Endodermal cell (in vitro differentiated cells): ENCODE results near the gene RPL13. TPM values are rescaled to one million over a fixed set of nuclear protein-coding genes. Genes with fewer than 3 reads are reported as not detected.

Experiments used
- DNase-seq: peaks from one replicate; pipeline ENCODE4 v3.0.0-alpha.2; 2017
- H3K27ac ChIP-seq: 2 replicates; pipeline ENCODE4 v1.5.1; 2013; ENCODE audit warnings: mild to moderate bottlenecking, low read depth, low read length, moderate library complexity
- H3K27me3 ChIP-seq: 2 replicates; pipeline ENCODE4 v1.6.1; 2013; ENCODE audit warnings: mild to moderate bottlenecking, low read length, moderate library complexity; ENCODE audit not compliant: insufficient read depth, control insufficient read depth, poor library complexity, severe bottlenecking
- H3K36me3 ChIP-seq: 2 replicates; pipeline ENCODE4 v1.7.0; 2013; ENCODE audit warnings: mild to moderate bottlenecking, low read length, moderate library complexity; ENCODE audit not compliant: control insufficient read depth, insufficient read depth
- H3K4me1 ChIP-seq: one replicate; pipeline ENCODE4 v1.7.0; 2013; ENCODE audit warnings: low read length; ENCODE audit not compliant: control insufficient read depth, insufficient read depth
- H3K4me3 ChIP-seq: 2 replicates; pipeline ENCODE4 v1.5.1; 2013; ENCODE audit warnings: mild to moderate bottlenecking, low read length, moderate library complexity
- H3K9ac ChIP-seq: 2 replicates; pipeline ENCODE4 v1.6.1; 2013; ENCODE audit warnings: mild to moderate bottlenecking, low read length, moderate library complexity; ENCODE audit not compliant: poor library complexity, severe bottlenecking; ENCODE audit errors: extremely low read depth
- H3K9me3 ChIP-seq: 2 replicates; pipeline ENCODE4 v1.6.1; 2013; ENCODE audit warnings: mild to moderate bottlenecking, low read length, moderate library complexity; ENCODE audit not compliant: control insufficient read depth
- H3K27ac Mint-ChIP-seq: 2 replicates; pipeline ENCODE4 v1.8.0; 2020; ENCODE audit warnings: mixed read lengths
- H3K27me3 Mint-ChIP-seq: 2 replicates; pipeline ENCODE4 v1.8.0; 2021; ENCODE audit warnings: mild to moderate bottlenecking, mixed read lengths; ENCODE audit not compliant: insufficient read depth
- H3K36me3 Mint-ChIP-seq: 2 replicates; pipeline ENCODE4 v1.8.0; 2020; ENCODE audit warnings: low read depth, mixed read lengths
- H3K4me1 Mint-ChIP-seq: 2 replicates; pipeline ENCODE4 v1.8.0; 2020; ENCODE audit warnings: mixed read lengths
- H3K4me3 Mint-ChIP-seq: 2 replicates; pipeline ENCODE4 v1.8.0; 2020; ENCODE audit warnings: mild to moderate bottlenecking, moderate library complexity, mixed read lengths
- H3K9me3 Mint-ChIP-seq: 2 replicates; pipeline ENCODE4 v1.8.0; 2020; ENCODE audit warnings: mild to moderate bottlenecking, mixed read lengths
- WGBS, 2 experiments: methylation state at CpG; one replicate each; pipeline versions ENCODE4 v1.1.5 to v1.1.7; 2013; ENCODE audit warnings: missing lambda C conversion rate in 2 of 2, mixed read lengths in 1 of 2; ENCODE audit not compliant: insufficient coverage in 1 of 2, insufficient read length in 1 of 2; 5-methylcytosine and 5-hydroxymethylcytosine counted together
- total RNA-seq, 2 donors: library from RNA; stranded (reverse); fragmentation: NEBNext Ultra II Directional in 1 of 2; extraction: Animal tissue kit (Norgen Biotek cat#: 25700) in 1 of 2; gene quantifications; 2 replicates in 1 of 2; 3 replicates in 1 of 2; pipeline ENCODE4 v1.2.1, GENCODE V29; 2021
- TF ChIP-seq, protein P1 (sequence below): fragments of 200-600 bp; sonication (generic); conservative IDR thresholded peaks from 2 replicates; pipeline ENCODE4 v1.5.0; 2021; ENCODE audit warnings: antibody characterized with exemption, mild to moderate bottlenecking

Gene RPL13
- total RNA-seq, 2 donors from 2014 or later, result 1,911 to 2,019 TPM

DNA sequence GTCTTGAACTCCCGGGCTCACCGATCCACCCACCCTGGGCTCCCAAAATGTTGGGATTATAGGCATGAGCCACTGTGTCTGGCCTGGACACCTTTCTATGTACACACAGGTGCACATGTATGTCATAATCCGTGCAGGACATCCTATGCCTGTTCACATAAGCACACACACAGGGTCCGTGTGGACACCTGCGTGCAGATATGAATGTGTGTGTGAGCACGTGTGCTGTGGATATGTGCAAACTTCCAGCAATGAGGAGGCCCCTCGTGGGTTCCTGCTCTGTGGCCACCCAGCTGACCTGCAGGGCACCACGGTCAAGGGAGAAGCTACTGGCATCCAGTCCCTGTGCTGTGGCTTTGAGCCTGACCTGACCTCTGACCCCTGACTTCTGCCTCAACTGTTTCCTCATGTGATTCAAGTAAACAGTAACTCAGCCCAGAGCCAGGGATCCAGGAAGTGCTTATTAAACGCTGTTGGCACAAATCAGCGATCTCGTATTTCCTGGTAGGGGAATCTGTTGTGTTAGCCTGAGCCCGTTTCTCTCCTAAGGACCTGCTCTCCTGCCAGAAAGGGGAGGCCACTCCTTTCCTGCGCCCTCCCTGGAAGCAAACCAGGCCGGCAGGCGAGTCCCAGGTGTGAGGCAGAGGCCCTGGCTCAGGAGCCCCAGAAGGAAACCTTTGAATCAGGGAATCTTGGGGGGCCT, 21.5 kb downstream of the RPL13 start:
- peaks cover 3% of the 10 kb centered on the region for H3K9me3 Mint-ChIP-seq
- H3K4me3 Mint-ChIP-seq, result no peak overlapping the region

DNA sequence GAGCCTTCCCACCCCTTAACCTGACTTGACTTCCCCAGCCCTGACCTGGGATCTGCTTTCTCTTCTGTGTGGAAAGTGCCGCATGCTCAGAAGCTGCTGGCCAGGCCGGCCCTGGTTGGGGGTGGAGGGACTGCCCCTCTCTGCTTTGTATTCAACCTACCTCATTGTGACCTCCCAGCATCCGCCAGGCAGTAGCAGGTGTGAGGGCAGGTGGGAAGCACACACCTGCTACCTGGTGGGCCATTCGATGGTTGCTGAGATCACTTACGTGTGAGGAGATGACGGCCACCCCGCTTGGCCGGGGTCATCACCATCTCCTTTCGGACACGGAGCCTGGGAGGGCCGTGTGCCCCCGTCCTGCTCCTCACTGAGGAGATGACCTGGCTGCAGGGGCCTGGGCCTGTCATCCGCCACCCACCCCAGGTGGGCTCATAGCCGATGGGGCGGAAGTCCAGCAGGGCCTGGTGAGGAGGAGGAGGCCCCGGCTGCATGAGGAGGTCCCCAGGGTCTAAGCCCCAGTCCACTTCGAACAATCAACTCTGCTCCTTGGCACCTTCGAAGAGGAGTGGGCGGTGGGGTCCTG, 22.2 kb downstream of the RPL13 start:
- WGBS, 2 experiments, result 94 to 98% methylated on average over 15 to 19 of the region's 19 CpGs
- no peak overlapping the region for H3K27ac ChIP-seq

More for the DNA sequence above, 21.5 kb downstream of the RPL13 start:
- no peak overlapping the region for H3K27ac ChIP-seq
- Mint-ChIP-seq H3K4me1 (no peaks in the 10 kb centered on the region), H3K36me3 (no peaks in the 10 kb centered on the region), H3K27ac (no peak overlapping the region), H3K27me3 (peaks cover 17% of the 10 kb centered on the region)
- peaks cover 11% of the 10 kb centered on the region for H3K27me3 ChIP-seq
- H3K4me1 ChIP-seq, result no peaks in the 10 kb centered on the region
- no peak overlapping the region for H3K4me3 ChIP-seq
- no peak overlapping the region for H3K9ac ChIP-seq
- 84% methylated on average over 11 to 15 of the region's 15 CpGs for WGBS, 2 experiments
- H3K36me3 ChIP-seq, result no peaks in the 10 kb centered on the region
- TF ChIP-seq, protein P1, sequence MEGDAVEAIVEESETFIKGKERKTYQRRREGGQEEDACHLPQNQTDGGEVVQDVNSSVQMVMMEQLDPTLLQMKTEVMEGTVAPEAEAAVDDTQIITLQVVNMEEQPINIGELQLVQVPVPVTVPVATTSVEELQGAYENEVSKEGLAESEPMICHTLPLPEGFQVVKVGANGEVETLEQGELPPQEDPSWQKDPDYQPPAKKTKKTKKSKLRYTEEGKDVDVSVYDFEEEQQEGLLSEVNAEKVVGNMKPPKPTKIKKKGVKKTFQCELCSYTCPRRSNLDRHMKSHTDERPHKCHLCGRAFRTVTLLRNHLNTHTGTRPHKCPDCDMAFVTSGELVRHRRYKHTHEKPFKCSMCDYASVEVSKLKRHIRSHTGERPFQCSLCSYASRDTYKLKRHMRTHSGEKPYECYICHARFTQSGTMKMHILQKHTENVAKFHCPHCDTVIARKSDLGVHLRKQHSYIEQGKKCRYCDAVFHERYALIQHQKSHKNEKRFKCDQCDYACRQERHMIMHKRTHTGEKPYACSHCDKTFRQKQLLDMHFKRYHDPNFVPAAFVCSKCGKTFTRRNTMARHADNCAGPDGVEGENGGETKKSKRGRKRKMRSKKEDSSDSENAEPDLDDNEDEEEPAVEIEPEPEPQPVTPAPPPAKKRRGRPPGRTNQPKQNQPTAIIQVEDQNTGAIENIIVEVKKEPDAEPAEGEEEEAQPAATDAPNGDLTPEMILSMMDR, result no peak
- DNase-seq, result no peak
- no peaks in the 10 kb centered on the region for H3K9me3 ChIP-seq

DNA sequence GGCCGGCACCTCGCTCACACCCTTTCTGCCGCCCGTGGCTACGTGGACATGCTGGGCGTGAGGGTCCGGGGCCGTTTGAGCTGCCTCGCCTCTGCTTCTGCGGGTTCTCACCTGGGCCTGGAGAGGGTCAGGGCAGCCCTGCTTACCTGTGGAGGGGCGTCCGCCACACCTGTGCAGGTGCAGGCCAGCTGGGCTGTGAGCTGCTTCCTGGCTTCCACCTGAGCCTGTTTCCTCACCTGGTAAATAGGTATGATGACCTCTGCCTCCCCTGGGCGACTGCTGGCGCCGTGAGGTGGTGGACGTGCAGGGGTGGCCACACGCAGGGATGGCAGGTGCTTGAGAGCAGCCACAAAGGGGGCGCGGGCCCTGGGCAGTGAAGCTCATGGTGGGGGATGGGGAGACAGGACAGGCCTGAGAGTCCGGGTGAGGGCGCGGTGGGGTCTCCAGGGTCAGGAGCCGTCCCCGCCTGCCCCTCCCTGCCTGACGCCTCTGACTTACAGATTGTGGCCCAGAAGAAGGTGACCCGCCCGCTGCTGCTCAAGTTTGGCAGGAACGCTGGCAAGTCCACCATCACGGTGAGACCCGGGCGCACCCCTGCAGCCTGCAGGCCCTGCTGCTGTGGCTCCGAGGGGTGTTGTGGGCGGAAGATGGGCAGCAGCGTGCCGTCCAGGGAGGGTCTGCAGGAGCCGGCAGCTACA, 22.9 kb downstream of the RPL13 start:
- Histone ChIP-seq H3K9ac (no peak overlapping the region), H3K4me3 (no peak overlapping the region), H3K27ac (no peak overlapping the region), H3K27me3 (no peaks in the 10 kb centered on the region), H3K36me3 (no peaks in the 10 kb centered on the region), H3K4me1 (no peaks in the 10 kb centered on the region), H3K9me3 (no peaks in the 10 kb centered on the region)
- H3K36me3 Mint-ChIP-seq, result no peaks in the 10 kb centered on the region
- H3K4me1 Mint-ChIP-seq, result no peaks in the 10 kb centered on the region
- 91 to 92% methylated on average over 24 to 36 of the region's 36 CpGs for WGBS, 2 experiments
- TF ChIP-seq, protein P1, result no peak
- DNase-seq, result no peak
- H3K27ac Mint-ChIP-seq, result no peak overlapping the region
- no peak overlapping the region for H3K4me3 Mint-ChIP-seq
- H3K27me3 Mint-ChIP-seq, result peaks cover 4% of the 10 kb centered on the region
- H3K9me3 Mint-ChIP-seq, result peaks cover 3% of the 10 kb centered on the region

More for the DNA sequence above, 22.2 kb downstream of the RPL13 start:
- Mint-ChIP-seq H3K9me3 (peaks cover 3% of the 10 kb centered on the region), H3K27me3 (peaks cover 10% of the 10 kb centered on the region), H3K36me3 (no peaks in the 10 kb centered on the region), H3K4me1 (no peaks in the 10 kb centered on the region), H3K27ac (no peak overlapping the region), H3K4me3 (no peak overlapping the region)
- TF ChIP-seq, protein P1, result no peak
- no peak for DNase-seq
- Histone ChIP-seq H3K4me1 (no peaks in the 10 kb centered on the region), H3K9ac (no peak overlapping the region), H3K36me3 (no peaks in the 10 kb centered on the region), H3K4me3 (no peak overlapping the region), H3K27me3 (peaks cover 4% of the 10 kb centered on the region), H3K9me3 (no peaks in the 10 kb centered on the region)
